ENCODE data around the gene DPEP3.

DNA sequence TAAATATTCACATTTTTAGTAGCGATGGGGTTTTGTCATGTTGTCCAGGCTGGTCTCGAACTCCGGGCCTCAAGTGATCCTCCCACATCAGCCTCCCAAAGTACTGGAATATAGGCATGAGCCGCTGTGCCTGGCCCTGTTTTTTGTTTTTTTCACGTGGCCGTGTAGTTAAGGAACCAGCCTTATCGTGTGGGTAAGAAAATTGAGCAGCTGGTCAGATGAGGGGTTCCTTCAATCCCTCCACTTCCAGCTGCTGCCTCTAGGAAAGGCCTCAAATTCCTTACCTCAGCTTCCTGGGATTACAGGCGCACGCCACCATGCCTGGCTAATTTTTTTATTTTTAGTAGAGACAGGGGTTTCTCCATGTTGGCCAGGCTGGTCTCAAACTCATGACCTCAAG lies 24.9 kb upstream of the DPEP3 start:
- TF ChIP-seq POLR2A (IDR thresholded peaks at IDR 0.05): no peak
- TF ChIP-seq, protein P1, sequence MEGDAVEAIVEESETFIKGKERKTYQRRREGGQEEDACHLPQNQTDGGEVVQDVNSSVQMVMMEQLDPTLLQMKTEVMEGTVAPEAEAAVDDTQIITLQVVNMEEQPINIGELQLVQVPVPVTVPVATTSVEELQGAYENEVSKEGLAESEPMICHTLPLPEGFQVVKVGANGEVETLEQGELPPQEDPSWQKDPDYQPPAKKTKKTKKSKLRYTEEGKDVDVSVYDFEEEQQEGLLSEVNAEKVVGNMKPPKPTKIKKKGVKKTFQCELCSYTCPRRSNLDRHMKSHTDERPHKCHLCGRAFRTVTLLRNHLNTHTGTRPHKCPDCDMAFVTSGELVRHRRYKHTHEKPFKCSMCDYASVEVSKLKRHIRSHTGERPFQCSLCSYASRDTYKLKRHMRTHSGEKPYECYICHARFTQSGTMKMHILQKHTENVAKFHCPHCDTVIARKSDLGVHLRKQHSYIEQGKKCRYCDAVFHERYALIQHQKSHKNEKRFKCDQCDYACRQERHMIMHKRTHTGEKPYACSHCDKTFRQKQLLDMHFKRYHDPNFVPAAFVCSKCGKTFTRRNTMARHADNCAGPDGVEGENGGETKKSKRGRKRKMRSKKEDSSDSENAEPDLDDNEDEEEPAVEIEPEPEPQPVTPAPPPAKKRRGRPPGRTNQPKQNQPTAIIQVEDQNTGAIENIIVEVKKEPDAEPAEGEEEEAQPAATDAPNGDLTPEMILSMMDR (IDR thresholded peaks at IDR 0.05): no peak
